Gastroesophageal sphincter (tissue), 4 donors: ENCODE measurements around the gene PWWP2B. TPM values are rescaled to one million over a fixed set of nuclear protein-coding genes. Genes with fewer than 3 reads are reported as not detected.

Experiments
- ATAC-seq: fragments of 150-250 bp; one replicate; pipeline ENCODE4 v1.9.1; 2016; ENCODE audit warnings: mild to moderate bottlenecking, moderate library complexity
- H3K27ac ChIP-seq, 4 donors: fragments of 200-600 bp; sonication (generic) in 3 of 4; 1 replicate in 3 of 4; 2 replicates in 1 of 4; pipeline ENCODE4 v1.5.1; 2016 to 2019
- H3K27me3 ChIP-seq: fragments of 200-600 bp; sonication (generic); one replicate; pipeline ENCODE4 v1.5.1; 2019
- H3K36me3 ChIP-seq, 2 donors: fragments of 200-600 bp; sonication (generic); one replicate each; pipeline ENCODE4 v1.5.1; 2019; ENCODE audit warnings: control low read depth in 1 of 2
- H3K4me1 ChIP-seq, 3 donors: fragments of 200-600 bp; sonication (generic); 1 replicate in 2 of 3; 2 replicates in 1 of 3; pipeline ENCODE4 v1.5.1; 2016 to 2019; ENCODE audit warnings: control low read depth in 2 of 3
- H3K4me3 ChIP-seq, 2 donors: fragments of 200-600 bp; sonication (generic); one replicate each; pipeline ENCODE4 v1.5.1; 2019; ENCODE audit warnings: mild to moderate bottlenecking in 1 of 2, moderate library complexity in 1 of 2
- H3K9me3 ChIP-seq, 3 donors: fragments of 200-600 bp; sonication (generic); one replicate each; pipeline ENCODE4 v1.5.1; 2017 to 2019; ENCODE audit warnings: control low read depth in 2 of 3
- CTCF ChIP-seq, 4 experiments: fragments of 200-600 bp in 2 of 4; fragments of 450-650 bp in 2 of 4; sonication (generic) in 1 of 4; IDR thresholded peaks; one replicate each; pipeline ENCODE4 v1.5.1; 2017 to 2019; ENCODE audit warnings: antibody characterized with exemption in 4 of 4, mild to moderate bottlenecking in 2 of 4, moderate library complexity in 2 of 4
- EP300 ChIP-seq: sonication (generic); formaldehyde crosslinking; IDR thresholded peaks from one replicate; pipeline ENCODE4 v1.6.1; 2017; ENCODE audit warnings: antibody characterized with exemption, mild to moderate bottlenecking
- POLR2A ChIP-seq, 2 donors: fragments of 450-650 bp; IDR thresholded peaks; one replicate each; pipeline ENCODE4 v1.6.1; 2017; ENCODE audit warnings: antibody characterized with exemption in 2 of 2, mild to moderate bottlenecking in 2 of 2, moderate library complexity in 1 of 2
- POLR2AphosphoS5 ChIP-seq: sonication (generic); formaldehyde crosslinking; IDR thresholded peaks from one replicate; pipeline ENCODE4 v1.6.1; 2017; ENCODE audit warnings: antibody characterized with exemption
- WGBS, 2 donors: methylation state at CpG; one replicate each; pipeline ENCODE4 v1.1.5; 2018; ENCODE audit warnings: low coverage in 1 of 2; 5-methylcytosine and 5-hydroxymethylcytosine counted together
- total RNA-seq, 4 donors: library from RNA; depleted of rRNA; stranded (reverse); fragments of >200 nt; gene quantifications; one replicate each; pipeline ENCODE4 v1.1.0, GENCODE V29; 2016

The PWWP2B gene
- total RNA-seq: 10 to 100 TPM; 11.3 to 17.1 (median 14.8) TPM

- peak; percentile 30 to 41 for TF ChIP-seq POLR2A (IDR thresholded peaks at IDR 0.05)
- peak; percentile 11 for TF ChIP-seq POLR2AphosphoS5
- TF ChIP-seq CTCF (IDR thresholded peaks at IDR 0.05): no peak
- ATAC-seq: peak; percentile 70
- H3K9me3 ChIP-seq: no peaks in the 10 kb centered on the region
- no peaks in the 10 kb centered on the region for H3K36me3 ChIP-seq
- H3K27ac ChIP-seq: peak within 1 kb of the TSS; percentile 88 to 98 (median 94)
- WGBS, 2 donors: no CpG with 5 or more reads among the region's 86 CpGs
- no peaks in the 10 kb centered on the region for H3K27me3 ChIP-seq
- peaks cover 0 to 67% (median 19%) of the 10 kb centered on the region in 3 donors for H3K4me1 ChIP-seq
- peak within 1 kb of the TSS; percentile 96 to 97 for H3K4me3 ChIP-seq
Observed at GRCh38 chr10:132397036-132397541, at the start of gene PWWP2B. Gene PWWP2B (plus strand): TSS chr10:132397200. CDS start chr10:132397227, 27 bp downstream.

- no peak for ATAC-seq
- no peak overlapping the region for H3K27ac ChIP-seq
- H3K4me1 ChIP-seq: no peaks in the 10 kb centered on the region
- no peaks in the 10 kb centered on the region for H3K9me3 ChIP-seq
- 95 to 97% methylated on average over 7 to 9 of the region's 23 CpGs for WGBS, 2 donors
- peaks cover 0 to 68% of the 10 kb centered on the region in 2 donors for H3K36me3 ChIP-seq
- TF ChIP-seq CTCF (IDR thresholded peaks at IDR 0.05): no peak
- TF ChIP-seq EP300: no peak
- no peak for TF ChIP-seq POLR2A (IDR thresholded peaks at IDR 0.05)
- TF ChIP-seq POLR2AphosphoS5: no peak
- H3K4me3 ChIP-seq: no peak overlapping the region
- no peaks in the 10 kb centered on the region for H3K27me3 ChIP-seq
Observed at GRCh38 chr10:132347211-132347930, 49.6 kb upstream of the PWWP2B start.

GRCh38 chr10:132347931-132348267, 49.1 kb upstream of the PWWP2B start:
- Histone ChIP-seq H3K4me1 (no peaks in the 10 kb centered on the region), H3K27ac (no peak overlapping the region), H3K27me3 (no peaks in the 10 kb centered on the region), H3K4me3 (no peak overlapping the region), H3K36me3 (peaks cover 0 to 65% of the 10 kb centered on the region in 2 donors), H3K9me3 (no peaks in the 10 kb centered on the region)
- ATAC-seq: no peak
- TF ChIP-seq POLR2AphosphoS5 (no peak), CTCF (IDR thresholded peaks at IDR 0.05) (no peak), EP300 (no peak), POLR2A (IDR thresholded peaks at IDR 0.05) (no peak)
- WGBS, 2 donors: 77 to 83% methylated on average over 2 to 5 of the region's 13 CpGs

- Histone ChIP-seq H3K27ac (no peak overlapping the region), H3K4me1 (no peaks in the 10 kb centered on the region), H3K9me3 (no peaks in the 10 kb centered on the region), H3K27me3 (no peaks in the 10 kb centered on the region), H3K4me3 (no peak overlapping the region), H3K36me3 (peaks cover 0 to 66% of the 10 kb centered on the region in 2 donors)
- no peak for ATAC-seq
- TF ChIP-seq EP300 (no peak), CTCF (IDR thresholded peaks at IDR 0.05) (no peak), POLR2AphosphoS5 (no peak), POLR2A (IDR thresholded peaks at IDR 0.05) (no peak)
- WGBS, 2 donors: no CpG with 5 or more reads among the region's 6 CpGs
Observed at GRCh38 chr10:132349766-132350165, 47.2 kb upstream of the PWWP2B start.

GRCh38 chr10:132350391-132350790, 46.6 kb upstream of the PWWP2B start:
- TF ChIP-seq POLR2AphosphoS5 (no peak), POLR2A (IDR thresholded peaks at IDR 0.05) (no peak), EP300 (no peak), CTCF (IDR thresholded peaks at IDR 0.05) (no peak)
- ATAC-seq: no peak
- Histone ChIP-seq H3K27ac (no peak overlapping the region), H3K36me3 (peaks cover 0 to 63% of the 10 kb centered on the region in 2 donors), H3K4me1 (no peaks in the 10 kb centered on the region), H3K9me3 (no peaks in the 10 kb centered on the region), H3K27me3 (no peaks in the 10 kb centered on the region), H3K4me3 (no peak overlapping the region)
- 40% methylated on average over 2 of the region's 11 CpGs; no CpG with 5 or more reads in 1 of the 2 donors for WGBS, 2 donors
